ENCODE data around the gene ZC3H10. TPM values are rescaled to one million over a fixed set of nuclear protein-coding genes. Genes with fewer than 3 reads are reported as not detected.

ZC3H10 gene
- total RNA-seq, 1 donor from 2014 or later: 4.5 TPM

GRCh38 chr12:56152132-56152755, 34.2 kb downstream of the ZC3H10 start, which contains the start of gene MYL6B:
Gene MYL6B, plus strand, starts transcription at chr12:56152587. Its CDS starts 1,332 bp downstream, at chr12:56153919.
- peak within 1 kb of the TSS; percentile 48 for H3K4me3 ChIP-seq (ENCODE audit: low read depth, low read length)
- H3K27me3 ChIP-seq (ENCODE audit: control insufficient read depth, insufficient read depth, low read length): no peaks in the 10 kb centered on the region
- DNase-seq (ENCODE audit: low read depth) (peak; percentile 83), FAIRE-seq (no peak)
- no peak for TF ChIP-seq CTCF (IDR thresholded peaks at IDR 0.05; ENCODE audit: insufficient read depth, low read length, severe bottlenecking)
- no peaks in the 10 kb centered on the region for H3K36me3 ChIP-seq (ENCODE audit: control insufficient read depth, insufficient read depth, low read length)

- H3K4me3 ChIP-seq (ENCODE audit: low read depth, low read length): peak overlapping the region; percentile 48
- FAIRE-seq: no peak
- H3K36me3 ChIP-seq (ENCODE audit: control insufficient read depth, insufficient read depth, low read length): no peaks in the 10 kb centered on the region
Measured at GRCh38 chr12:56152756-56153677, 35.0 kb downstream of the ZC3H10 start.

GRCh38 chr12:56153678-56154065, 35.6 kb downstream of the ZC3H10 start:
- H3K27me3 ChIP-seq (ENCODE audit: control insufficient read depth, insufficient read depth, low read length): no peaks in the 10 kb centered on the region
- H3K36me3 ChIP-seq (ENCODE audit: control insufficient read depth, insufficient read depth, low read length): no peaks in the 10 kb centered on the region
- FAIRE-seq: no peak
- TF ChIP-seq CTCF (IDR thresholded peaks at IDR 0.05; ENCODE audit: insufficient read depth, low read length, severe bottlenecking): no peak
- no peak overlapping the region for H3K4me3 ChIP-seq (ENCODE audit: low read depth, low read length)
- DNase-seq (ENCODE audit: low read depth): no peak

More at GRCh38 chr12:56152756-56153677, 35.0 kb downstream of the ZC3H10 start:
- no peak for TF ChIP-seq CTCF (IDR thresholded peaks at IDR 0.05; ENCODE audit: insufficient read depth, low read length, severe bottlenecking)
- no peaks in the 10 kb centered on the region for H3K27me3 ChIP-seq (ENCODE audit: control insufficient read depth, insufficient read depth, low read length)
- DNase-seq (ENCODE audit: low read depth): no peak

GRCh38 chr12:56154246-56154771, 36.2 kb downstream of the ZC3H10 start:
- Histone ChIP-seq H3K4me3 (ENCODE audit: low read depth, low read length) (no peak overlapping the region), H3K27me3 (ENCODE audit: control insufficient read depth, insufficient read depth, low read length) (no peaks in the 10 kb centered on the region), H3K36me3 (ENCODE audit: control insufficient read depth, insufficient read depth, low read length) (no peaks in the 10 kb centered on the region)
- no peak for FAIRE-seq
- TF ChIP-seq CTCF (IDR thresholded peaks at IDR 0.05; ENCODE audit: insufficient read depth, low read length, severe bottlenecking): no peak
- no peak for DNase-seq (ENCODE audit: low read depth)

GRCh38 chr12:56154818-56155217, 36.8 kb downstream of the ZC3H10 start:
- FAIRE-seq (no peak), DNase-seq (ENCODE audit: low read depth) (no peak)
- TF ChIP-seq CTCF (IDR thresholded peaks at IDR 0.05; ENCODE audit: insufficient read depth, low read length, severe bottlenecking): no peak
- Histone ChIP-seq H3K27me3 (ENCODE audit: control insufficient read depth, insufficient read depth, low read length) (no peaks in the 10 kb centered on the region), H3K36me3 (ENCODE audit: control insufficient read depth, insufficient read depth, low read length) (peaks cover 2% of the 10 kb centered on the region), H3K4me3 (ENCODE audit: low read depth, low read length) (no peak overlapping the region)

Measured in bronchial epithelial cell (primary cell).